Gastrocnemius medialis (tissue), 4 donors: ENCODE results near the gene TRUB1. TPM values are rescaled to one million over a fixed set of nuclear protein-coding genes. Genes with fewer than 3 reads are reported as not detected.
"Not testable (repeated sequence)": the region's sequence is repeated elsewhere in the genome, so short reads cannot be mapped to it uniquely, and the experiment has no call there.

Source experiments
- ATAC-seq, 2 donors: fragments of 150-250 bp; one replicate each; pipeline ENCODE4 v1.9.1; 2016
- DNase-seq, 2 donors: peaks; one replicate each; pipeline ENCODE4 v3.0.0-alpha.2; 2019
- H3K27ac ChIP-seq, 4 donors: fragments of 200-600 bp; sonication (generic); 1 replicate in 1 of 4; 2 replicates in 3 of 4; pipeline ENCODE4 v1.5.1; 2016 to 2018; ENCODE audit warnings: mild to moderate bottlenecking in 2 of 4, moderate library complexity in 1 of 4
- H3K27me3 ChIP-seq, 3 donors: fragments of 200-600 bp; sonication (generic) in 2 of 3; 1 replicate in 1 of 3; 2 replicates in 2 of 3; pipeline versions ENCODE4 v1.5.1 to v1.6.0; 2016 to 2019; ENCODE audit warnings: mild to moderate bottlenecking in 1 of 3, moderate library complexity in 1 of 3
- H3K36me3 ChIP-seq, 2 donors: fragments of 200-600 bp; sonication (generic) in 1 of 2; one replicate each; pipeline ENCODE4 v1.5.1; 2017 to 2018
- H3K4me1 ChIP-seq, 2 donors: fragments of 200-600 bp; sonication (generic) in 1 of 2; one replicate each; pipeline ENCODE4 v1.5.1; 2016 to 2017; ENCODE audit warnings: mild to moderate bottlenecking in 2 of 2
- H3K4me3 ChIP-seq, 4 donors: fragments of 200-600 bp; sonication (generic) in 3 of 4; 1 replicate in 1 of 4; 2 replicates in 3 of 4; pipeline ENCODE4 v1.5.1; 2016 to 2019; ENCODE audit warnings: mild to moderate bottlenecking in 2 of 4
- H3K9me3 ChIP-seq, 3 donors: fragments of 200-600 bp; sonication (generic) in 2 of 3; 1 replicate in 1 of 3; 2 replicates in 2 of 3; pipeline ENCODE4 v1.5.1; 2016 to 2019
- POLR2A ChIP-seq, 2 donors: fragments of 450-650 bp; IDR thresholded peaks; one replicate each; pipeline ENCODE4 v1.6.1; 2017; ENCODE audit warnings: antibody characterized with exemption in 2 of 2, mild to moderate bottlenecking in 2 of 2, moderate library complexity in 2 of 2
- in situ Hi-C, 4 donors: fragments of 200-750 bp; cut with MboI; loops; one replicate each; pipeline versions ENCODE4 v1.15.0 to v1.8.0; 2017; ENCODE audit warnings: low sequenced_read_pairs in 4 of 4
- intact Hi-C: fragments of 100-400 bp; cut with DNase I; formaldehyde crosslinking; loops from one replicate; pipeline ENCODE4 v1.15.1; 2023; ENCODE audit warnings: low total_unique reads
- total RNA-seq, 4 donors: library from RNA; depleted of rRNA; stranded (reverse); fragments of >200 nt; gene quantifications; one replicate each; pipeline versions ENCODE4 v1.1.0 to v1.2.3, GENCODE V29; 2016
- TF ChIP-seq, protein P1 (sequence below), 5 experiments: fragments of 450-650 bp in 3 of 5; fragments of 200-600 bp in 2 of 5; sonication (generic) in 2 of 5; IDR thresholded peaks in 4 of 5; conservative IDR thresholded peaks in 1 of 5; 1 replicate in 4 of 5; 2 replicates in 1 of 5; pipeline ENCODE4 v1.5.1; 2016 to 2019; ENCODE audit warnings: antibody characterized with exemption in 5 of 5, mild to moderate bottlenecking in 3 of 5, moderate library complexity in 3 of 5

TRUB1 gene
- total RNA-seq, result 10 to 100 TPM in 2 of 4 donors, 1 to 10 TPM in 2; 8.5 to 16.5 (median 10.3) TPM

DNA sequence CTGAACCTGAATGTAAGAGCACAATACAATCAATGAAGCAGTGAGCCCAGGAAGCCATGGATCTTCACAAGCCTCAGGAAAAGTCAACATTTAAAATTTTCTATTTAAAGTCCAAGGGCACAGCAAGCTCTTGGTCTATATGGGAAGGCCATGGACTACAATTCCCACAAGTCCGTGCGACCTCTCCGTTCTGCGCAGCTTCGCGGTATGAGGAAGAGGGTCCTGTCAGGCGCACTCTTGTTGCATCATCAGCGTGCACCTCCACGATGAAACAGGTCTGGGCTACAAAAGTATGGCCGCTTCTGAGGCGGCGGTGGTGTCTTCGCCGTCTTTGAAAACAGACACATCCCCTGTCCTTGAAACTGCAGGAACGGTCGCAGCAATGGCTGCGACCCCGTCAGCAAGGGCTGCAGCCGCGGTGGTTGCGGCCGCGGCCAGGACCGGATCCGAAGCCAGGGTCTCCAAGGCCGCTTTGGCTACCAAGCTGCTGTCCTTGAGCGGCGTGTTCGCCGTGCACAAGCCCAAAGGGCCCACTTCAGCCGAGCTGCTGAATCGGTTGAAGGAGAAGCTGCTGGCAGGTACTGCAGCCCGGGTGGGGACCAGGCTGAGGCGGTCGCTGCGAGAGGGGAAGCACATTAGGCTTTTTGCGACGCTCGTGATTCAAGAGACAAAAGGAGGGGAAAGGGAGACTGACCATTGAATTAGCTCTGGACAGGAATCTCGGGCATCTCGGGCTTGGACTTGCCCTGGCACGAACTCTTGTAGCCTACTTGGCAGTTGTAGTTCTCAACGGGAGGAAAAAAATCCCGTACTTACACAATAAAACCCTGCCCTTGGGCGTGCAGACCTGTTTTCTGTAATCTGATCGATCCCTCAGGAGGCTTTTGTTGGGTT is at the start of gene TRUB1:
TRUB1 (plus strand) TSS at position 234 of the 894 bp plus-strand sequence; CDS start at position 293, 59 bp downstream.
- in situ Hi-C loops, result no loop called here
- intact Hi-C loops, result loop anchor here (10.0 kb wide), 1 partner anchor 113 kb away; the partner anchor contains the start of gene FHIP2A
- ATAC-seq, result peak; percentile 96 to 99
- peak within 1 kb of the TSS; percentile 79 to 91 (median 84) for H3K4me3 ChIP-seq
- no peaks in the 10 kb centered on the region for H3K9me3 ChIP-seq
- DNase-seq, result peak; percentile 93 to 94
- TF ChIP-seq, protein P1, sequence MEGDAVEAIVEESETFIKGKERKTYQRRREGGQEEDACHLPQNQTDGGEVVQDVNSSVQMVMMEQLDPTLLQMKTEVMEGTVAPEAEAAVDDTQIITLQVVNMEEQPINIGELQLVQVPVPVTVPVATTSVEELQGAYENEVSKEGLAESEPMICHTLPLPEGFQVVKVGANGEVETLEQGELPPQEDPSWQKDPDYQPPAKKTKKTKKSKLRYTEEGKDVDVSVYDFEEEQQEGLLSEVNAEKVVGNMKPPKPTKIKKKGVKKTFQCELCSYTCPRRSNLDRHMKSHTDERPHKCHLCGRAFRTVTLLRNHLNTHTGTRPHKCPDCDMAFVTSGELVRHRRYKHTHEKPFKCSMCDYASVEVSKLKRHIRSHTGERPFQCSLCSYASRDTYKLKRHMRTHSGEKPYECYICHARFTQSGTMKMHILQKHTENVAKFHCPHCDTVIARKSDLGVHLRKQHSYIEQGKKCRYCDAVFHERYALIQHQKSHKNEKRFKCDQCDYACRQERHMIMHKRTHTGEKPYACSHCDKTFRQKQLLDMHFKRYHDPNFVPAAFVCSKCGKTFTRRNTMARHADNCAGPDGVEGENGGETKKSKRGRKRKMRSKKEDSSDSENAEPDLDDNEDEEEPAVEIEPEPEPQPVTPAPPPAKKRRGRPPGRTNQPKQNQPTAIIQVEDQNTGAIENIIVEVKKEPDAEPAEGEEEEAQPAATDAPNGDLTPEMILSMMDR (IDR thresholded peaks at IDR 0.05 in 4 of 5, conservative IDR thresholded peaks at IDR 0.05 in 1 of 5), result no peak
- peak; percentile 43 to 48 for TF ChIP-seq POLR2A (IDR thresholded peaks at IDR 0.05)
- peak within 1 kb of the TSS; percentile 82 to 94 (median 88) for H3K27ac ChIP-seq
- H3K27me3 ChIP-seq, result no peaks in the 10 kb centered on the region
- H3K4me1 ChIP-seq, result peaks cover 23 to 39% of the 10 kb centered on the region in 2 donors
- peaks cover 0 to 15% of the 10 kb centered on the region in 2 donors for H3K36me3 ChIP-seq

DNA sequence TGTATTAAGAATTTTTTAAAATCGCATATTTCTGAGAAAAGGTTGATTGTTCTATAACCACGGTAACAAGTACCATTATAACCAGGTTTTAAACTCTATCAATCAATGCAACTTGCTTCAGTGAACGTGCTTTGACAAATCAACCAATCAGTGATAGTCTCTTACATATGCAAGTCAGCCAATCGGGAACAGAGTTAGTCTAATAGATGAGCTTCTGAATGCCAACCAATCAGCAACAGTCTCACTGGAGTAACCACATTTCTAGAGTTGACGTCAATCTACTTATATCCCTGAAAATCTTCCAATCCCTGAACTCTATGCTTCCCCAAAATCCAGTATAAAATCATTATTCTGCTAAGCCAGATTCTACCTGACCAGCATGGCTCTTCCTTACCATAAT is 44.7 kb upstream of the TRUB1 start:
- Histone ChIP-seq H3K9me3 (no peaks in the 10 kb centered on the region), H3K4me3 (no peak overlapping the region), H3K36me3 (no peaks in the 10 kb centered on the region), H3K27ac (no peak overlapping the region), H3K27me3 (no peaks in the 10 kb centered on the region), H3K4me1 (no peaks in the 10 kb centered on the region)
- TF ChIP-seq, protein P1 (IDR thresholded peaks at IDR 0.05 in 4 of 5, conservative IDR thresholded peaks at IDR 0.05 in 1 of 5), result no peak
- TF ChIP-seq POLR2A (IDR thresholded peaks at IDR 0.05), result no peak
- intact Hi-C loops (no loop called here), in situ Hi-C loops (no loop called here)
- ATAC-seq, result no peak
- no peak for DNase-seq

DNA sequence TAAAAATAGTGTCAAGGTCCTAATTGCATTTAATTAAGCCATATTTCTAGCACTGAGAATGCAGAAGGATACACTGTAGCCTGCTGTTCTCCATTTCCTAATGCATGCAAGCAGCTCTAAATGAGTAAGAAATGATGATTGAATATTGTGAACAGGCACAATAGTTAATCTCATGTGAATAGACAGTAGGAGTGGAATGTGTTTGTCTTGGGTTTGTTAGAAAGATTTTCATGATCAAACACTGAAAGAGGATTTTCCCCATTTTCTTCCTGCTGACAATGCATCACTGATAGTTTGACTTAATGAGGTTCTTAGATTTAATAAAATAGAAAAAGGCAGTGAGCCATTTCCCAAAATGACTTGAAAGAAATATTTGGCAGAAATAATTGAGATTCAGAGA is 43.1 kb upstream of the TRUB1 start:
- H3K4me3 ChIP-seq, result no peak overlapping the region
- ATAC-seq (no peak), DNase-seq (no peak)
- no peaks in the 10 kb centered on the region for H3K27me3 ChIP-seq
- intact Hi-C loops, result no loop called here
- in situ Hi-C loops, result no loop called here
- H3K4me1 ChIP-seq, result no peaks in the 10 kb centered on the region
- H3K27ac ChIP-seq, result no peak overlapping the region
- TF ChIP-seq, protein P1 (IDR thresholded peaks at IDR 0.05 in 4 of 5, conservative IDR thresholded peaks at IDR 0.05 in 1 of 5), result no peak
- TF ChIP-seq POLR2A (IDR thresholded peaks at IDR 0.05), result no peak
- H3K9me3 ChIP-seq, result no peaks in the 10 kb centered on the region
- no peaks in the 10 kb centered on the region for H3K36me3 ChIP-seq

DNA sequence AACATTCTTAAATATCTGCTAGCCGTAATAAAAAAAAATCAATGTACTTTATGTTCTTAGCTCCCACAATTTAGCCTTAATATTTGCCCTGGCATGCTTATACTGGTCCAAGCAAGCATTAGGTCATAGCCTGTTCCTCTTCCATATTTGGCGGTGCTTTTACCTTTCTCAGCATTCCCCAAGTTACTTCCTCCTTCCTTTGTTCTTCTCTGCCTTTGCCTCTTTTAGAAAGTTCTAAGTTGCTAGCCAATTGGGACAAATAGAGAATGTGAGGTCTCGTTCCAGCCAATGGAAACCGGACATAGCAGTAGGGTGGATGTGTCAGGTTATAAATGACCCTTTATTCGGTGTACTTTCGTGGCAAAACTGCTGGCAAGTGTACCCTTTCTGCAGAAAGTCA is 41.0 kb upstream of the TRUB1 start:
- intact Hi-C loops, H3K4me3 ChIP-seq, H3K27ac ChIP-seq, H3K4me1 ChIP-seq, ATAC-seq, in situ Hi-C loops, H3K27me3 ChIP-seq, H3K36me3 ChIP-seq, DNase-seq, H3K9me3 ChIP-seq: not testable (repeated sequence)

DNA sequence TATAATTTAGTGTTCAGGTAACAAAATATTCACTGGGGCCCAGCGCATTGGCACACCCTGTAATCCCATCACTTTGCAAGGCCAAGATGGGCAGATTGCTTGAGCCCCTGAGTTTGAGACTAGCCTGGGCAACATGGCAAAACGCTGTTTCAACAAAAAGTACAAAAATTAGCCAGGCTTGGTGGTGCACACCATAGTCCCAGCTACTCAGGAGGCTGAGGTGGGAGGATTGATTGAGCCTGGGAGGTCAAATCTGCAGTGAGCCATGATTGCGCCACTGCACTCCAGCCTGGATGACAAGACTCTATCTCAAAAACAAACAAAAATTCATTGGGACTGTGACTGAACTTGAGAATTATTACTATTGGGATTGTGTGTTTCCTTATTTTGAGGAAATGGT is 40.4 kb upstream of the TRUB1 start:
- H3K27me3 ChIP-seq, result no peaks in the 10 kb centered on the region
- in situ Hi-C loops (no loop called here), intact Hi-C loops (no loop called here)
- H3K36me3 ChIP-seq, result no peaks in the 10 kb centered on the region
- H3K4me1 ChIP-seq, result no peaks in the 10 kb centered on the region
- no peak overlapping the region for H3K27ac ChIP-seq
- DNase-seq (no peak), ATAC-seq (no peak)
- H3K9me3 ChIP-seq, result no peaks in the 10 kb centered on the region
- TF ChIP-seq, protein P1 (IDR thresholded peaks at IDR 0.05 in 4 of 5, conservative IDR thresholded peaks at IDR 0.05 in 1 of 5), result no peak
- no peak for TF ChIP-seq POLR2A (IDR thresholded peaks at IDR 0.05)
- H3K4me3 ChIP-seq, result no peak overlapping the region
